GM19455 (cell line): ENCODE measurements around the gene KBTBD4.
"Not testable (repeated sequence)": the region's sequence is repeated elsewhere in the genome, so short reads cannot be mapped to it uniquely, and the experiment has no call there.

ENCODE experiments used
- ATAC-seq: cut with Tn5 transposase; IDR thresholded peaks from one replicate; pipeline ENCODE4 v1.9.1; 2021; ENCODE audit not compliant: unreplicated experiment

Gene KBTBD4

DNA sequence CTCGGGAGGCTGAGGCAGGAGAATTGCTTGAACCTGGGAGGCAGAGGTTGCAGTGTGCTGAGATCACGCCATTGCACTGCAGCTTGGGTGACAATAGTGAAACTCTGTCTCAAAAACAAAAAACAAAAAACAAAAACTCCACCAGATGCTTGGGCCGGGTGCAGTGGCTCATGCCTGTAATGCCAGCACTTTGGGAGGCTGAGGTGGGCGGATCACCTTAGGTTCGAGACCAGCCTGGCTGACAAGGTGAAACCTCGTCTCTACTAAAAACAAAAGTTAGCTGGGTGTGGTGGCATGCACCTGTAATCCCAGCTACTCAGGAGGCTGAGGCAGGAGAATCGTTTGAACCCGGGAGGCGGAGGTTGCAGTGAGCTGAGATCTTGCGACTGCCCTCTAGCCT lies 14.4 kb downstream of the KBTBD4 start:
- ATAC-seq: not testable (repeated sequence)

DNA sequence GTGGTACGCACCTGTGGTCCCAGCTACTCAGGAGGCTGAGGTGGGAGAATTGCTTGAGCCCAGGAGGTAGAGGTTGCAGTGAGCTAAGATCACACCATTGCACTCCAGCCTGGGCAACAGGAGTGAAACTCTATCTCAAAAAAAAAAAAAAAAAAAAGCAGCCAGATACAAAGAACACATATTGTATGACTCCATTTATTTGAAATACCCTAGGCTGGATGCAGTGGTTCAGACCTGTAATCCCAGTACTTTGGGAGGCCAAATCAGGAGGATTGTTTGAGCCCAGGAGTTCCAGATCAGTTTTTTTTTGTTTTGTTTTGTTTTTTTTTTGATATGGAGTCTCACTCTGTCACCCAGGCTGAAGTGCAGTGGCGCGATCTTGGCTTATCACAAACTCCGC lies 16.4 kb downstream of the KBTBD4 start:
- ATAC-seq: not testable (repeated sequence)

DNA sequence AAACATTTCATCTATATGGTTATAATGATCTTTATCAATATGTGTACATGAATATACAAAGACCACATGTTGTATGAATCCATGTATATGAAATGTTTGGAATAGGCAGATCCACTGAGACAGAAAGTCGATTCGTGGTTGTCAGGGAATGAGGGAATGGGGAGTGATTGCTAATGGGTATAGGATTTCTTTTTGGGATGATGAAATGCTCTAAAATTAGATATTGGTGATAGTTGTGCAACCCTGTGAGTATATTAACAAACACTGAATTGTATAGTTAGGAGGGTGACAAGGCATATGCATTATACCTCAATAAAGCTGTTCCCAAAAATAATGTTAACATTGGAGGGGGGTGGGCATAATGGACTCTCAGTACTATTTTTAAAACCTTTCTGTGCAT lies 18.3 kb downstream of the KBTBD4 start:
- no peak for ATAC-seq

DNA sequence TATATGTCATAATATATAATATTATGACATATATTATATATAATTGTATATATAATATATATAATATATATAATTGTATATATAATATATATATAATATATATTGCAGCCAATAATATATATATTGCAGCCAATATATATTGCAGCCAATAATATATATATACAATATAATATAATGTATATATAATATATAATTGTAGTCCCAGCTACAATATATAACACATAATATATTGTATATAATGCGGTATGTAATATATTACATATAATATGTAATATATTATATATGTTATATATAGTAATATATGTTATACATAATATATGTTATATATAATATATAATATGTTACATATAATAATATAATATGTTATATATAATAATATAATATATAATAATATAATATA lies 20.1 kb downstream of the KBTBD4 start:
- ATAC-seq: no peak

DNA sequence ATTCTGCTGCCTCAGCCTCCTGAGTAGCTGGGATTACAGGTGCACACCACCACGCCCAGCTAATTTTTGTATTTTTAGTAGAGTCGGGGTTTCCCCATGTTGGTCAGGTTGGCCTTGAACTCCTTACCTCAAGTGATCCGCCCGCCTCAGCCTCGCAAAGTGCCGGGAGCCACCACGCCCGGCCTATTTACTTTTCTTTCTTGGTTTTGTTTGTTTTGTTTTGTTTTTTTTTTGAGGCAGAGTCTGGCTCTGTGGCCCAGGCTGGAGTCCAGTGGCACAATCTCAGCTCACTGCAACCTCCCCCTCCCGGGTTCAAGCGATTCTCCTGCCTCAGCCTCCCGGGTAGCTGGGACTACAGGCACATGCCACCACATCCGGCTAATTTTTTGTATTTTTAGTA lies 21.8 kb downstream of the KBTBD4 start:
- ATAC-seq: not testable (repeated sequence)

DNA sequence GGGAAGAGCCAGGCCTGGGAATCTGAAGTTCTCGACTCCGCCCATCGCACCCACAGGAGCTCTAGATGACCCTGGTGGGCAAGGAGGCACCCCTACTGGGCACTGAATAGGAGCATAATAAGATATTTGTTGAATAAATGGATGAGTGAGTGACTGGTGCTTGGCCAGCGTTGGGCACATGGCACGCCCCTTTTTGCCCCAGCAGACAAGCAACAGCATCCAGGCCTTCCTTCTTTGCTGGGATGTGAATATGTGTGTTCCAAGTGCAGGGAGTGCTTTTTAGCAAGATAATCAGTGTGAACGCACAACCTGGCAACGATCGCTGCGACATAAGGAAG lies 25.4 kb downstream of the KBTBD4 start:
- ATAC-seq: peak; percentile 34

DNA sequence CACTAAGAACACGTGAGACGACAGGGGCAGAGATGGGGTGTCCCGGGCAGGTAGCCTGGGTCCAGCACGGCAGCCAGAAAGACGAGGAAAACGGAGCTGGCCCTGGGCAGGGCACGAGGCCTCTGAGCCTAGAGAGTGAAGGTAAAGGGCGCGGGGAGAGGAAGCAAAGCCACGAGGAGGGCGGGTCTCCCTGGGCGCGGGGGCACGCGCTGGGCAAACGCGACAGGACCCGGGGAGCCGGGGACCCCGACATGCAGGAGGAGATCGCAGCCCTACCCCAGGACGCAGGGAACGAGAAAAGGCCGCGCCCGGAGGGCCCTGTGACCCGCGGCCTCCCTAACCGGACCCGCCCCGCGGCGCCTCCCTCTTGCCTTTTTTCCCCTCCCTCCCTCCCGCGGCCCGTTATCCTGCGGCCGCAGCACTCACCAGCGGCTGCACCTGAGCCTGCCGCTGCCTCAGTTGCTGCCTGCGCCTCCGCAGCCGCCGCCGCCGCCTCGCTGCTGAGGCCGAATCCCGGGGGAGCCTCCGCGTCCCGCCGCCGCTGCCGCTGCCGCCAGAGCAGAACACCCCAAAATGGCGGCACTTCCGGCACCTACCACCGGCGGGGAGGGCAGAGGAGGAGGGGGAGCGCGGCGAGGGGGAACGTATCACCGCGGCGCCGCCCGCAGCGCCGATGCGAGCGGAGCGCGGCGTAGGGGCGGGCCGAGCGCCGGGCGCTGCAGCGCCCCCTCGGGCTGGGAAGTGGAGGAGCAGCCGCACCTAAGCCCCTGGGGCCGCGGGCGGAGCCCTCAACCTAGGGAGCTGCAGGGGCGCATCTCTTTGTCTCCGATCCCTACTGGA lies 26.0 kb downstream of the KBTBD4 start, which contains the start of gene CELF1:
Gene CELF1, minus strand, starts transcription at position 567 of the 840 bp plus-strand sequence. CDS start 53,609 bp downstream, outside the sequence.
- peak; percentile 84 for ATAC-seq

DNA sequence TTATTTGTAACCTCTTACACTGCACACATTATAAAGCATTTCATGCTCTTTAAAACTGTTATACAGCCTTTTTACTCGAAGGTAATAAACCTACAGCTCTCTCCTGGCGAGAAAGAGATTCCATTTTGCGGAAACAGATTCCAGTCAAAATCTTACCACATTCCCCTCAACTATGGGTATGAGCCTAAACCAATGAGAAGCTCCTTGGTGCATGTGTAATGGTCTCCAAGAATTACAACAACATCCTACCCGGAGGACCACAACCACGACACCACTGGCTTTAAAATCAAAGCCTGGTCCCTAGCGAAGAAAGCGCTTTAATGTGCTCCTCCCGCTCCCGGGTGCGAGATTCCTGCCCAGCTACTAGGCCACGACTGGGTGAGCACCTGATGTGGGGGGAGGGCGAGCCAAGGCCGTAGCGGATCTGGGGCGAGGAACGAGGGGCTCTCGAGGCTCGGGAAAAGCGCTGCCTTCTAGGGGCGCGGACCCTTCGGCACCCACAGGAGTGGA lies 26.7 kb downstream of the KBTBD4 start:
- no peak for ATAC-seq

DNA sequence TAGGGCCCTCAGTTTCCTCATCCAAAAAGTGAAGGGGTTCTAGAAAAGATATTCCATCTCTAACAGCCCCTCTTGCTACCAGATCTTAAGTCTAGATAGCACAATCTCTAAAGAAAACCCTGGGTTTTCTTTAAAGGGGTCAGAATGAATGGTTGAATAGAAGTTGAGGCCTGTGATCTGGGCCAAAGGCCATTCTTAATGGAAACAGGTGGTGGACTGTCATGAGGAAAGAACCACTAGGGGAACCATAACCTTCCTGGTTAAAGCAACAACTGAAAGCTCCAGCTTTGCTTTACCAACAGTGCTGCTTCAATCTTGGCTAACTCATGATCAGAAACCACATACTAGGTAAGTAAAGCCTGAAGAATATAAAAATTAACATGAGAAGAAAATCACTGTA lies 27.7 kb downstream of the KBTBD4 start:
- no peak for ATAC-seq

DNA sequence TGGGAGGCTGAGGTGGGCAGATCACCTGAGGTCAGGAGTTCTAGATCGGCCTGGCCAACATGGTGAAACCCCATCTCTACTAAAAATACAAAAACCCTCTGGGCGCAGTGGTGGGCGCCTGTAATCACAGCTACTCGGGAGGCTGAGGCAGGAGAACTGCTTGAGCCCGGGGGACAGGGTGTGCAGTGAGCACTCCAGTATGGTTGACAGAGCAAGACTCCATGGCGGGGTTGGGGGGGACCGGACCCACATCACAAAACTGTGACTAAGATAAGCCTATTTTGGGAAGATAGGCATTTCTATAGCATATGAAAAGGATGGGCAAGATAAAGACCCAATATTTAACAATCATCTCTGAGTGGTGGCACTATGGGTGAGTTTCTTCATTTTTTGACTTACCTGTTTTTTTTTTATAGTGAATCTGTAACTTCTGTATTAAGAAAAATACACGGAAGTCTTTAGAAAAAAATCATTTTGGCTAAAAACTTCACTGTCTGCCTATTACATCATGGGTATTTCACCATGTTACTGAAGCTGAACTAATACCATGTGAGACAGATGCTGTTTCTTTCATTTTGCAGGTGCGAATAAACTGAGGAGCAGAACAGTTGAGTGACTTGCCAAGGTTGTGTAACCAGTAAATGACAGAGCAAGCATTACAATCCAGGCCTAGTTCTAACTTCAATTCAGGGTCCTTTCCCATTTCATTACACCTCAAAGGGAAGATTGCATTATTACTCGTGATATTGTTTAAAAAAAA lies 28.3 kb downstream of the KBTBD4 start:
- no peak for ATAC-seq

DNA sequence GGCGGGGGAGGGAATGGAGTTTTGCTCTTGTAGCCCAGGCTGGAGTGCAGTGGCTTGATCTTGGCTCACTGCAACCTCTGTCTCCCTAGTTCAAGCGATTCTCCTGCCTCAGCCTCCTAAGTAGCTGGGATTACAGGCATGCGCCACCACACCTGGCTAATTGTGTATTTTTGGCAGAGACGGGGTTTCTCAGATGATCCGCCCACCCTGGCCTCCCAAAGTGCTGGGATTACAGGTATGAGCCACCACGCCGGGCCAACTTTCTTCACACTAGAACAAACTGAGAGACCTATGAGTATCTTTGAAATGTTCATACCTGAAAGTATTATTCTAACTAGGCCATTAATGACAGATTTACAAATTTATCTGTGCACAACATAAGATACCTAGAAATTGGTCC lies 32.5 kb downstream of the KBTBD4 start:
- ATAC-seq: not testable (repeated sequence)

DNA sequence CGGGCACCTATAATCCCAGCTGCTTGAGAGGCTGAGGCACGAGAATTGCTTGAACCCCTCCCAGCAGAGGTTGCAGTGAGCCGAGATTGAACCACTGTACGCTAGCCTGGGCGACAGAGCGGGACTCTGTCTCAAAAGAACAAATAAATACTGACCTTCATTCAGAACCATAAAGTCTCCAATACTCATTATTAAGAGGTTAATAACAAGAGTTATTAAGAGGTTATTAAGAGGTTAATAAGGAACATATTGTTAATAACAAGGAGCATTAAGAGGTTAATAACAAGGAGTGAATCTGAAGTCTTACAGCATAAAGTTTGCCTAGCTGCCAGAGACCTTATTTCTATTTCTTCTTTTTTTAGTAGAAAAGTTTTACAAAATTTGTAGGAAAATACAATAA lies 33.5 kb downstream of the KBTBD4 start:
- ATAC-seq: no peak

DNA sequence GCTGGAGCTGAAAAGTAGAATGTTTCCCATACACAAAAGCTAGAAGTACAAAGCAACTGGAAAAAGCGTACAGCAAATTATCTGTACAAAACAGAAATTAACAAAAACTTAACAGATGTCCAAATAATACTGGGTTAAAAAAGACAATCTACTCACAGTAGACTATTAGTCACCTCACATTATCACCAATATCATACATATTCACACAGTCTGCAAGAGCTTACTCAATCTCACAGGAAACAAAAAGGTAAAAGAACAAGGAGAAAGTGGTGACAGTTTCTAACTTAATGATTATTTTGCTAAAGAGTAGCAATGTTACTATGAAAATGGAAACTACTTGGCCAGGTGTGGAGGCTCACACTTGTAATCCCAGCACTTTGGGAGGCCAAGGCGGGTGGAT lies 37.7 kb downstream of the KBTBD4 start:
- no peak for ATAC-seq

DNA sequence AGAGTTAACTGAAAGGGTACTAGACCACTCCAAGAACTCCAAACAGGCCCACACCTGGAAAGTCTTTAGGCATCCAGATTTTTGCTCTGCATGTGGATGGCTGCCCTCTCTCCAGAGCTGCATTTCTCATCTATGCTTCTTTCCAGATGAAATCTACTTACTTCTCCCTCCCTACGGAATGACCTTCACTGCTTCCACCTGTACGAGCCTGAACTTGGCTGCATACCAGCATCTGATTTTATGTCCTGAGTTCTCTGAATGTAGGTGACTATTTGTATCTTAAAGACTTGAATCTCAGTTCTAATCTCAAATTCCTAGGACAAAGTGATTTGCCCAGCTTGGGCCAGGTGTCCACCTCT lies 39.1 kb downstream of the KBTBD4 start:
- ATAC-seq: no peak

DNA sequence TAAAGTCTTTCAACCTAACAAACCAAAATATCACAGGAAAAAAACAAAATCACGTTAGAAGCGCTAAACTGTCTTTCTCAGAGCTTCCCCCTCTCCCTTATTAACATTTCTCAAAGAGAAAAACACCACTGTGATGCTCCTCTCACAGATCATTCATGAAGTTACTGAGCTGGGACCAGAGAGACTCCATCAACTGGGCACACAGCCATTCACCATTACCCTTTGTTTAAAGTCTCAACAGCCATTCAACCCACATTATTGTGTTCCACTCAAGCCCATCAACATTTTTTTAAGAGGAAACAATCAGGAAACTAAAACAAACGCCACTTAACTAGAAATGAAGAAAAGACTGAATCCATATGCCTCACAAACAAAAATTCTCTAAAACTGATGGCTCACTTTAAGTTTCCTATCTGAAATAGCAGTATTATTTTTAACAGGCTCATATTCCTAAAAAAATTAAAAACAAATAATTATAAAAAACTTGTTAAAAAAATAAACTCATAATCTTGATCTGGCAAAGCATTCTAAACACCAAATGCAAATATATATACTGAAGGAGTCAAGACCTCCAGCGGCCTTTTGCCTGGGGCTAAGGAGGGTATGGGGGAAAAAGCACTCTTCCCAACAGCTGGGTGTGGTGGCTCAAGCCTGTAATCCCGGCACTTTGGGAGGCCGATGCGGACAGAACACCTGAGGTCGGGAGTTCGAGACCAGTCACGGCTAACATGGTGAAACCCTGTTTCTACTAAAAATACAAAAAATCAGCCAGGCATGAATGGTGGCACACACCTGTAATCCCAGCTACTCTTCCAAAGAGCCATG lies 39.8 kb downstream of the KBTBD4 start:
- no peak for ATAC-seq

DNA sequence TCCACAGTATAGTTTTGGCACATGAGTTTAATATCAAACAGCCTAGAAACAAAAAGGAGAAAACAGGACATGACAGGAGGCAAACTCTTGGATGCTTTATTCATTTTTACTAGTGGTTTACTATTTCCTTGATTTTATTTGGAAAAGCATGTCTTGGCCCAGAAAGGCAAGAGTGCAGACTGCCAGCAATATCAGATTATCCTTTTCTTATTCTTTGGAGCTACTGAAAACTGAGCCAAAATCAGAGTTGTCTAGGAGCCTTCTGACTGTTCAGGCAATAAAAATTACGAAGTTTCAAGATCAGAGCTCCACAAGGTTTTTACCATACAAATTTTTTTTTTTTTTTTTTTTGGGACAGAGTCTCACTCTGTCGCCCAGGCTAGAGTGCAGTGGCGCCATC lies 41.9 kb downstream of the KBTBD4 start:
- ATAC-seq: no peak

DNA sequence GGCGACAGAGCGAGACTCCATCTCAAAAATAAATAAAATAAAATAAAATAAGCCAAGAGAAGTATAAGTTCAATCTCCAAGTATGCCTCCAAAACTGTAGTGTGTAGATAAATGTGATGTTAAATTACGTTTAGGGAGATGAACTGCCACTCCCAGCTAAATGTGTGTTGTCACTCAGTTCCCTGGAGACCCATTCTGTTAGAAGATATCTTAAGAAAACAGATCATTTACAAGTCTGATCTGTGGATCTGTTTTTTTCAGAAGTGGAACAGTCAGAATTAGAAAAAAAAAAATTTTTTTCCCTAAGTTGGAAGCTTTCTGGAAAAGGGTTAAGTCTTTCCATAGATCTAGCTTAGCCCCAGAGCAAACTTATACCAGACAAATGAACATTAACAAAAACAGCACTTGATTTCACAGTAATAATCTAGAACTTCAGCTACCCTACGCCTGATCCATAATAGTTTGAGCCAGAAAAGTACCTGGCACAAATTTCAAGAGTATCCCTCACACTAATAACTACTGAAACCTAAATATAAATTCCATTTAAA lies 44.0 kb downstream of the KBTBD4 start:
- no peak for ATAC-seq

DNA sequence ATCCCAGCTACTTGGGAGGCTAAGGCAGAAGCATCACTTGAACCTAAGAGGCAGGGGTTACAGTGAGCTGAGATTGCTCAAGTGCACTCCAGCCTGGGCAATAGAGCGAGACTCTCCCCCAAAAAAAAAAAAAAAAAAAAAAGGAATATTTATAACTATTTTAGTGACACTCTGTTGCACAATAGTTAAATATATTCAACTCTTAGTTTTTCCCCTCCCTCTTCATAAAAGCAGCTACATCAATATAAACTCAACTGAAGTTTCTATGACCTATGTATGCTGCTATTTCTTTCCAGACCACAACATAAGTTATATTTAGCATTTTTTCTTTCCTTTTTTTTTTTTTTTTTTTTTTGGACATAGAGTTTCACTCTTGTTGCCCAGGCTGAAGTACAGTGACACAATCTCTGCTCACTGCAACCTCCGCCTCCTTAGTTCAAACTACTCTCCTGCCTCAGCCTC lies 45.0 kb downstream of the KBTBD4 start:
- ATAC-seq: no peak

DNA sequence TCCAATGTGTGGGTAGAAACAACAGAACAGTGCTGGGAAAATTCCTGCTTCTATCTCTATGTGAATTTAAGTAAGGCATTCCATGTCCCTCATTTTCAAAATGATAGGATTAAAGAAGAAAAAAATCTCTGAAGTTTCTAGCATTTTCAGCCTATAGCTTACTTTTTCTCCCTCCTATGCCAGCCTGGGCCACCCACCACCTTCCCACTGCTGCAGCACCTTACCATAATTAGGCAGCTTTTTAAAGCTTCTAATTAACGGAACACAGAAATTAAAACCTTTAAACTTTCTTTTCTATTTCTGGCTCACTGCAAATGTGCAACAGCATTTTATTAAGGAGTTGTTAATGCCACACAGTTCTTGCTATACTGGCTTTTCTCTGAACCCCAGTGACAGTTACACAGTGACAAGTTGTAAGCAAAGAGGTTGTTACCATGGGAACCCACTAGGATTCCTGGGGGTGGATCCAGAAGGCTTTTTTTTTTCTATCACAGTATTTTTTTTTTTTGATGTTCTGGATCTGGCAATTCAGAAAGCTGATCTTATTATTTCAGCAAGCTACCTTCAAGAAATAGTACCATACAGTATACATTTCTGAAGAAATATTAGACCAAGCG lies 46.1 kb downstream of the KBTBD4 start:
- no peak for ATAC-seq

DNA sequence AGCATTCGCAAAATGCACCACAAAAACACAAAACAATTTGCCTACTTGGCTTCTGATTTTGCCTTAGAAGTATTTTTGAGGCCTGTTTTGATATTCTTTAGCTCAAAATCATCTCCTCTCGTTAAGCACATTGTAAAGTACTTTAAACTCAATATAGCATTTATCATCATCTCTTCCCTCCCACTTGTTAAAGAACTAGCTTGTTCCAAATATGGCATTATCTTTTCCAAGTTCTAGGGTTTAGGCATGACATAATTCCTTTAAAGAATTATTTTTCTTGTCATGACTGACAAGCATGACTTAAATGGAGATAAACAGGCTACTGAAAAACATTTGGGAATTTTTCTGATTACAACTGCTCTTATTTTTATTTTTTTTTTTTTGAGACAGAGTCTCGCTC lies 47.1 kb downstream of the KBTBD4 start:
- ATAC-seq: no peak
